Daoy (cell line): ENCODE results near the gene TGIF1. TPM values are rescaled to one million over a fixed set of nuclear protein-coding genes. Genes with fewer than 3 reads are reported as not detected.

Source experiments
- DNase-seq: peaks from one replicate; pipeline ENCODE4 v3.0.0-alpha.2; 2015; ENCODE audit warnings: low read depth
- total RNA-seq: library from RNA; depleted of rRNA; stranded (reverse); fragments of >200 nt; shearing (Covaris generic); gene quantifications from 2 replicates; pipeline ENCODE4 v1.2.3, GENCODE V29; 2014

The TGIF1 gene
- total RNA-seq, 1 experiment from 2014 or later, result 48.0 TPM

GRCh38 chr18:3434685-3435084, 15.3 kb upstream of the TGIF1 start:
- DNase-seq, result no peak

- DNase-seq, result no peak
These were observed 9.6 kb upstream of the TGIF1 start for GRCh38 chr18:3440341-3440740.

- peak; percentile 49 for DNase-seq
These were observed 8.7 kb upstream of the TGIF1 start for GRCh38 chr18:3441290-3441689.

GRCh38 chr18:3442919-3443318, 7.1 kb upstream of the TGIF1 start:
- no peak for DNase-seq

GRCh38 chr18:3444296-3444695, 5.7 kb upstream of the TGIF1 start:
- no peak for DNase-seq

GRCh38 chr18:3444954-3445353, 5.0 kb upstream of the TGIF1 start:
- no peak for DNase-seq

- DNase-seq, result peak; percentile 37
These were observed 2.7 kb upstream of the TGIF1 start for GRCh38 chr18:3447068-3447894.

- peak; percentile 95 for DNase-seq
These were observed 1.8 kb upstream of the TGIF1 start for GRCh38 chr18:3447895-3448837.

- no peak for DNase-seq
These were observed 997 bp upstream of the TGIF1 start for GRCh38 chr18:3448838-3449511.

GRCh38 chr18:3449512-3450011, 410 bp upstream of the TGIF1 start:
- peak; percentile 85 for DNase-seq

GRCh38 chr18:3450799-3451182, 819 bp downstream of the TGIF1 start:
- DNase-seq, result no peak

- peak; percentile 85 for DNase-seq
These were observed 1.4 kb downstream of the TGIF1 start for GRCh38 chr18:3451183-3451988.

- peak; percentile 49 for DNase-seq
These were observed 2.2 kb downstream of the TGIF1 start for GRCh38 chr18:3451989-3452749.

- DNase-seq, result peak; percentile 7
These were observed 3.0 kb downstream of the TGIF1 start for GRCh38 chr18:3452750-3453539.

GRCh38 chr18:3453540-3454364, 3.8 kb downstream of the TGIF1 start:
- DNase-seq, result peak; percentile 68

GRCh38 chr18:3454365-3455089, 4.6 kb downstream of the TGIF1 start:
- peak; percentile 29 for DNase-seq

- no peak for DNase-seq
These were observed 5.2 kb downstream of the TGIF1 start for GRCh38 chr18:3455090-3455635.
